GM11168 (cell line): ENCODE results near the gene INPP4B.

Source experiments
- in situ Hi-C: fragments of 300-500 bp; cut with MboI; formaldehyde crosslinking; loops from one replicate; pipeline ENCODE4 v1.12.0; 2022; ENCODE audit warnings: low sequenced_read_pairs; ENCODE audit not compliant: unreplicated experiment

INPP4B gene

DNA sequence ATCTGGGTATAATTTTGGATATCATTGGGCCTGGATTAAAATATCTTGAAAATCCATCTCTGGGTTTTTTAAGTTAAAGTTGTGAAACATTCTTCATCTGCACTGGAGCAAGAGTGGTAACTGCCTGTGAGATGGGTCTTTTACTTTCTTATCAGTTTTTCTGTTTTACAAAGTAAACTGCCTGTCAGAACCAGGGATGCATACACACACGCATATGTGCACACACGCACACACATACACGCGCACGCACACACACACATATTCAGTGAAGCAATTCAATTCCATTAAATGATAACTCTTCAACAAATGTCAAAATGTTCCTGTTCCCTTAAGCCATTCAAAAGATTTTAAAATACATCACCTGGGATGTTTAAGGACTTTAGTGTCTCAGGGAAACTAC lies 515.8 kb downstream of the INPP4B start:
- in situ Hi-C loops: no loop called here

- in situ Hi-C loops: no loop called here
Measured at GRCh38 chr4:142329313-142329712, 516.8 kb downstream of the INPP4B start.

DNA sequence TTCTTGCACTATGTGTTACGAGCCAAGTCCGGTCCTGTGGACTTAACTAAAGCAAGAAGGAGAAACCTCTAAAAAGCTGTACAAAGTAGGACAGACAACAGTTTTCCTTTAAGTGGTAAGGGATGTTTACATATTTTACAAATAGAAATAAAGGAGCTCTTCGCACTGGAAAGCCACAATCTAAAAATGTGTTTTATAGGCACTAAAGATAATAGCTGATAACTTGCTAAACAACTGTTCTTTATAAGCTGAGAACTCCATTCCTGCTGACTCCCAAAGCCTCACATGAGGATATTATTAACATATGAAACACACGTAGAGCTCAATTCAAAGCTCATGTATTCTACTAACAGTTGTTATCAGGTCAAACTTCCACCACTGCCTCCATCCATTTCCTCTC lies 519.9 kb downstream of the INPP4B start:
- in situ Hi-C loops: no loop called here

- in situ Hi-C loops: no loop called here
Measured at GRCh38 chr4:142324572-142324971, 521.5 kb downstream of the INPP4B start.

GRCh38 chr4:142322996-142323395 lies 523.1 kb downstream of the INPP4B start:
- in situ Hi-C loops: no loop called here

GRCh38 chr4:142318280-142318679 lies 527.8 kb downstream of the INPP4B start:
- in situ Hi-C loops: no loop called here

DNA sequence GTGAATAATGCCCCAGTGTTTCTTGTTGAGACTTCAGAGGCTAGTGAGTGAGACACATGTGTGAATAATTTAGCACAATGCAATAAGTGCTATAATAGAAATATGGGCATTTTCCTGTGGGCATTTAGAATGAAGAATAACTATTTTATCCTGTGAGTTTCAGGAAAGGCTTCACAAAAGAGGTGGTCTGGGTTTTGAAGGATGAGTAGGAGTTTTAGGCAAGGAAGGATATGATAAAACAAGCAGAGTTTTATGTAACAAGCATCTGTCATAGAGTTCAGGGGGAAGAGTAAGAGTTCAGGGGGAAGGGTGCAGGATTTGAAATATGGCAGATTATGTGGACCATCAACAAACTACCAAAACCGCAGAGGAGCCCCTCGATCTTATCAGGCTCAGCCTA lies 529.2 kb downstream of the INPP4B start:
- in situ Hi-C loops: no loop called here

DNA sequence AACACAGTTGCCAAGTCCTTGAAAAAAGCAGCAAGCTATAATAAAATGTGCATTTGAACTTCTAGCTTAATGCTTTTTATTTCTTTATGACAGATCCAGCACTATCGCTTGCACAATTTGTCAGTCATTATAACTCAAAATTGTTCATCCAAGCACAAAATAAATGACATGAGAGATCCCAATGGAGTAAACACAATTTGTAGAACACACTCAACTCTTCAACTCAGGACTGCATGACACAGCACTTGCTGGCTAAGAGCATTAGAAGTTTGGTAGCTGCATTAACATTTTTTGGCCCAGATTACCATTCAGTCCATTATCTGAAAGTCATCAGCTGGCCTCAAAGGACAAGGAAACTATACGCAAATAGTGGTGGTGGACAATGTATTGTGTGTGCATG lies 530.1 kb downstream of the INPP4B start:
- in situ Hi-C loops: no loop called here

DNA sequence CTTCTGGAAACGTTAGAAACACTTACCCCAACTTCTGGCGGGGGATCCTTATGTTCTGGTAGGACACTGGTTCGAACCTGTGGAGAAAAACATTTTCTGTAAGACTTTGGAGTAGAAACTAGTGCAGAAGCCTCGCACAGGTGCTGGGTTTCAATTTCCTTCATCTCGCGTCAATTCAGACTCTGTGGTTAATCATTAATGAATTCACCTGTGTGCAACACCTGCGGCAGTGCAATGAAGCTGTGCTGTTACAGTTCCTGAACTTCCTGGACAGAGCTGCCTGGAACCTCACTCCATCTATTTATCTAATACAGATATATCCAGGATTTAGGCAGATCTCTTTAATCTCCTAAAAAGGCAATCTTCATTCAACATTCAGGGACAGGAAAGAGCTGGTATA lies 531.4 kb downstream of the INPP4B start:
- in situ Hi-C loops: no loop called here

GRCh38 chr4:142314247-142314646 lies 531.9 kb downstream of the INPP4B start:
- in situ Hi-C loops: no loop called here

DNA sequence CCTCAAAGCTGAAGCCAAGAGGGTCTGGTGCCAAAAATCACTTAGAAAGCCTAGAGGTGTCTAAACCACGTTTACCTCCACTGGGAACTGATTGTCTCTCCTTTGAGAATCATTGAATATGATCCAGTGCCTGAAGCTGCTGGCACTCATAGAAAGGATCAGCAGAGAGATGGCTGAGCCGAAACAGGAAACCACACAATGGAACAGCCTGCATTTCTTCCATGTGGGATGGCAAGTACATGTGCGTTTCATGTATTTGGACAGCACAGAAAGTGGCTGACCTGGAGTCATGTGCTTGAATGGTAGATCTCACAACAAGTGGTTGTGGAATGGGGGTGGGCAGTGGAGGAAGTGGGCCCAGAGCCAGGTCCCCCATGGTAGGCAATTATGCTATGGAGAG lies 533.7 kb downstream of the INPP4B start:
- in situ Hi-C loops: no loop called here

GRCh38 chr4:142311916-142312315 lies 534.2 kb downstream of the INPP4B start:
- in situ Hi-C loops: no loop called here

GRCh38 chr4:142309772-142310171 lies 536.3 kb downstream of the INPP4B start:
- in situ Hi-C loops: no loop called here

DNA sequence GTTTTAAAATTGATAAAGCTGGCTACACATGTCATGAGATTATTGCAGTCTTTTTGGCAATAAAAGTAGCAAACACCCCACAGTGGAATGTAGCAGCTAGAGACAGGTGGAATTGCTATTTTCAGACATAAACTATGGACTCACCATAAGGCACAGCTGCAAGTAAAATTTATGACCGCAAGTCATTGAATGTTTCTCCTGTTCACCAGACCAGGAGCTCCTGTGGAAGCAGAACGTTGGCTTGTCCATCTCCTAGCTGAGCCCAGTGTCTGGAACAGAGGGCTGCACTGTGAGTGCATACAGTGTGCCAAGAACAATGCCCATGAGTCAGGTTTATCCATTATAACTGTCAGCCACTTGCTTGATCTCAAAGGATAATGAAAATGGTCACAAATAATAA lies 538.2 kb downstream of the INPP4B start:
- in situ Hi-C loops: no loop called here

DNA sequence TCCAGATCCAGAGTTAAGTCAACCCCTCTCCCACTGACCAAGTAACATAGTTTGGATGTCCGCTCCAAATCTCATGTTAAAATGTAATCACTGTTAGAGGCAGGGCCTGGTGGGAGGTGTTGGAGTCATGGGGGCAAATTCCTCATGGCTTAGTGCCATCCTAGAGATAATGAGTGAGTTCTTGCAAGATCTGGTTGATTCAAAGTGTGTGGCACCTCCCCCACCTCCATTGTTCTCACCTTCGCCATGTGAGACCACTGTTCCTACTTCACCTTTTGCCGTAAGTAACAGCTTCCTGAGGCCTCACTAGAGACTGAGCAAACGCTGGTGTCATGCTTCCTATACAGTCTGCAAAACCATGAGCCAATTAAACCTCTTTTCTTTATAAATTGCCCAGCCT lies 548.8 kb downstream of the INPP4B start:
- in situ Hi-C loops: no loop called here

DNA sequence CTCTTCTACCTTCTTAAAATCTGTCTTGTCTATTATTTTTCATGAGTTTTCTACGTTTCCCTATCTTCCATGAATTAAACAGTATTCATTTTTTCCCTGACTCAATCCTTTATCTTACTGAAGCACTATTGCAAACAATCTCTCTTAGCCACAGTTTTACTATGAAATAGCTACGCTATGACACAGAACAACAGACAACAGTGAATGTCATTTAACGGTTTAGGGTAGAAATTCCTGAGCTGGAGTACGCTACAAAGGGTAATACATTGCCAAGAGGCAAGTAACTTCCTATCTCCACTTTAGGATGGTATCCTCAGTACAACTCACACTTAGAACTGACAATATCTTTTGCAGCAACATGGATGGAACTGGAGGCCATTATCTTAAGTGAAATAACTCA lies 552.6 kb downstream of the INPP4B start:
- in situ Hi-C loops: no loop called here

DNA sequence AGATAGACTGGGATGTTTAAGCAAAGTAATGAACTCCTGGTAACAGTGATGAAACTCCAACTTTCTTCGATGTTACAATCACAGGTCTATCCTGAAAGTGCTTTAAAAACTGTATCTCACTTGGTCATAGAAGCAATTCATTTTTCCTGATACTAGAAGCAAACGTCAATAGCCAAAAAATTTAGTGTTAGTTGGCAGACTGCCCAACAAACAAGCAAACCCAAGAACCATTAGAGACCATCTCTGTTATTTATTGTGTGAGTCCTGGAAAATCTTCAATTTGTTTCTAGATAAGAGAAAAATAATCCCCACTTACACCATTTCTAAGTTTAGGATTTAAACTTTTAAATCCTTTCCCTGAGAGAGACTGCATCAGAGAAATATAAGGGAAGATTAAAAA lies 553.9 kb downstream of the INPP4B start:
- in situ Hi-C loops: no loop called here

GRCh38 chr4:142291299-142292050 lies 554.6 kb downstream of the INPP4B start:
- in situ Hi-C loops: no loop called here

DNA sequence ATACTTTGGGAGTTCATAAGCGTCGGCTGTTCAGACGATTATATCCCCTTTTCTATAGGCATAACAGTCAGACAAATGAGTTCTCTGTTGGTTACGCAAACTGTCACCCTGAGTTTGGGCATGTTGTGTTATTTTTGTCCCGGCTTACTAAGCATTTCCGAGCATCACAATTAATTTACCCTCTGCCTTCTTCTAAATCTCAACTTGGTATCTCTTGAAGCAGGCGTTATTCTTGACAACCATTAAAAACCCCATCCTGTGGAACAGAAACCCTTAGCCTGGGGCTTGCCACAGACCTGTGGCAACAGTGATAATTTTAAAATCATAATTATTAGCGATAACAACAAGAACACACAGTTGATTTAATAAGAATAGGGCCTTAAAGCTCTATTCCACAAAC lies 558.7 kb downstream of the INPP4B start:
- in situ Hi-C loops: no loop called here

- in situ Hi-C loops: no loop called here
Measured at GRCh38 chr4:142285222-142285583, 560.9 kb downstream of the INPP4B start.

GRCh38 chr4:142284402-142285221 lies 561.5 kb downstream of the INPP4B start:
- in situ Hi-C loops: no loop called here
